Right kidney (tissue), 1 donor: ENCODE results near the gene HEXIM2.
A peak's percentile ranks its signal among the peaks of the same experiment; 100 is the strongest.

Experiments used
- DNase-seq: peaks from one replicate; pipeline ENCODE4 v3.0.0-alpha.2; 2016

HEXIM2 gene

DNA sequence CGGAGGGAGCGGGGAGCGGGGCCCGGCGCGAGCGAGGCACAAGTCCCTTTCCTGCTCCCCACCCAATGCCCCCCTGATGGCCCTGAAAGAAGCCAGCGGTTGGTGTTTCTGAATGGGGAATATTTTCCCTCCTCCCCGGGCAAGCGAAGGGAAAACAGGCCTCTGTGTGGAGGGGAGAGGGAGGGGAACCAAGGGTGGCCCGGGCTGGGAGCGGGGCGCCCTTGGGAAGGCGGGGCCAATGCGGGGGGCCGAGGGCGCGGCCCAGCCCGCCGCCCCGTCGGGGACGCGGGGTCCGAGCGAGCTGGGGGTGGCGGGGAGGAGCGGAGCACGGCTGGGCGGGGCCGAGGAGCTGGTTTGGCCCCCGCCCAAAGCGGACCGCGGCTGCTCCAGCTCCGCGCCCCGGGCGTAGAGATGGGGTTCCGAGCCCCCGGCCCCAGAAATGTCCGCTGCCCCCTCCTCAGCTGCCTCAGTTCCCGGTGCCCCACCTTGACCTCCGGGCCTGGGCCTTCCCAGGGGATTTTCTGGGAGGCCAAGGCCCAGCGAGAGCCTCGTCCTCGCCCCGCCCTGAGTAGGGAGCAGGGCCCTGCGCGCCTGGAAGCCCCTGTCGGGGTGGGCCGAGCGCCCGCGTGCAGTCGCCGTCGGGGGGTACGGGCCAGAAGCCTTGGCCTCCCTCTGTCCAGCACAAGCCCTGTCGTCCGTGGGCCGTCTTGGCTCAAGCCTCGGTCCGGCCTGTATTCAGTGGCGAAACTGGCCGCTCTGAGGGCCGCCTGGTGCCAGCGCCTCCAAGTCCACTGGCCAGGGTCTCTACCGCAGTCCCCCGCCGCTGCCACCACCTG is 17.3 kb upstream of the HEXIM2 start:
- peak; percentile 67 for DNase-seq

- no peak for DNase-seq
Observed at GRCh38 chr17:45145035-45145389, 16.7 kb upstream of the HEXIM2 start.

GRCh38 chr17:45146166-45146565 is 15.5 kb upstream of the HEXIM2 start:
- DNase-seq, result no peak

- DNase-seq, result no peak
Observed at GRCh38 chr17:45146592-45146889, 15.1 kb upstream of the HEXIM2 start.

- DNase-seq, result peak; percentile 91
Observed at GRCh38 chr17:45146890-45147580, 14.6 kb upstream of the HEXIM2 start.

- peak; percentile 91 for DNase-seq
Observed at GRCh38 chr17:45147581-45148182, 14.0 kb upstream of the HEXIM2 start.

GRCh38 chr17:45148183-45149036 is 13.3 kb upstream of the HEXIM2 start, which contains the start of gene HEXIM1:
TSS of gene HEXIM1 (plus strand) at chr17:45148475. CDS start at chr17:45149191, 716 bp downstream.
- DNase-seq, result peak; percentile 98

GRCh38 chr17:45149037-45149668 is 12.5 kb upstream of the HEXIM2 start:
- peak; percentile 94 for DNase-seq

DNA sequence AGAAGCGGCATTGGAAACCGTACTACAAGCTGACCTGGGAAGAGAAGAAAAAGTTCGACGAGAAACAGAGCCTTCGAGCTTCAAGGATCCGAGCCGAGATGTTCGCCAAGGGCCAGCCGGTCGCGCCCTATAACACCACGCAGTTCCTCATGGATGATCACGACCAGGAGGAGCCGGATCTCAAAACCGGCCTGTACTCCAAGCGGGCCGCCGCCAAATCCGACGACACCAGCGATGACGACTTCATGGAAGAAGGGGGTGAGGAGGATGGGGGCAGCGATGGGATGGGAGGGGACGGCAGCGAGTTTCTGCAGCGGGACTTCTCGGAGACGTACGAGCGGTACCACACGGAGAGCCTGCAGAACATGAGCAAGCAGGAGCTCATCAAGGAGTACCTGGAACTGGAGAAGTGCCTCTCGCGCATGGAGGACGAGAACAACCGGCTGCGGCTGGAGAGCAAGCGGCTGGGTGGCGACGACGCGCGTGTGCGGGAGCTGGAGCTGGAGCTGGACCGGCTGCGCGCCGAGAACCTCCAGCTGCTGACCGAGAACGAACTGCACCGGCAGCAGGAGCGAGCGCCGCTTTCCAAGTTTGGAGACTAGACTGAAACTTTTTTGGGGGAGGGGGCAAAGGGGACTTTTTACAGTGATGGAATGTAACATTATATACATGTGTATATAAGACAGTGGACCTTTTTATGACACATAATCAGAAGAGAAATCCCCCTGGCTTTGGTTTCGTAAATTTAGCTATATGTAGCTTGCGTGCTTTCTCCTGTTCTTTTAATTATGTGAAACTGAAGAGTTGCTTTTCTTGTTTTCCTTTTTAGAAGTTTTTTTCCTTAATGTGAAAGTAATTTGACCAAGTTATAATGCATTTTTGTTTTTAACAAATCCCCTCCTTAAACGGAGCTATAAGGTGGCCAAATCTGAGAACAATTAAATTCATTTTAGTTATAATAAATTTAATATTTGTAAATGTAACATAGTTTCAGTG is 11.7 kb upstream of the HEXIM2 start:
- DNase-seq, result peak; percentile 84

GRCh38 chr17:45150911-45151809 is 10.5 kb upstream of the HEXIM2 start:
- DNase-seq, result no peak

- no peak for DNase-seq
Observed at GRCh38 chr17:45155029-45155428, 6.6 kb upstream of the HEXIM2 start.

DNA sequence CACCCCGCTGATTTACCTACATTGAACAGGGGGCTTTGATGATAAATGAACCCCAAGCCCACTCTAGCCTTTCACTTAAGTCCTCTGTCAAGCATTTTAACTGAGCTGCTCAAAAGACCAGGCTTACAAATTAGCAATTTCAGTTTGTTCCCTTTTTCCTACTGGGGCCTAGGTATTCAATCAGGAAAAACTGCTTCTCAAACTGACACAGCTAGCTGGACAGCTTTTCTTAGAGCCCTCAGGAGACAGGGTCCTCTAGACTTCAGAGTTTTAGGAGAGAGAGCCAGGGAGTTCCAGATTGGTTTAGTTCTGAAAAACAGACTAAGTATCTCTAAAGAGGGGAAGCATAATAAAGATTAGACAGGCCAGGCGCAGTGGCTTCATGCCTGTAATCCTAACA is 6.2 kb upstream of the HEXIM2 start:
- DNase-seq, result no peak

GRCh38 chr17:45156242-45156641 is 5.4 kb upstream of the HEXIM2 start:
- no peak for DNase-seq

DNA sequence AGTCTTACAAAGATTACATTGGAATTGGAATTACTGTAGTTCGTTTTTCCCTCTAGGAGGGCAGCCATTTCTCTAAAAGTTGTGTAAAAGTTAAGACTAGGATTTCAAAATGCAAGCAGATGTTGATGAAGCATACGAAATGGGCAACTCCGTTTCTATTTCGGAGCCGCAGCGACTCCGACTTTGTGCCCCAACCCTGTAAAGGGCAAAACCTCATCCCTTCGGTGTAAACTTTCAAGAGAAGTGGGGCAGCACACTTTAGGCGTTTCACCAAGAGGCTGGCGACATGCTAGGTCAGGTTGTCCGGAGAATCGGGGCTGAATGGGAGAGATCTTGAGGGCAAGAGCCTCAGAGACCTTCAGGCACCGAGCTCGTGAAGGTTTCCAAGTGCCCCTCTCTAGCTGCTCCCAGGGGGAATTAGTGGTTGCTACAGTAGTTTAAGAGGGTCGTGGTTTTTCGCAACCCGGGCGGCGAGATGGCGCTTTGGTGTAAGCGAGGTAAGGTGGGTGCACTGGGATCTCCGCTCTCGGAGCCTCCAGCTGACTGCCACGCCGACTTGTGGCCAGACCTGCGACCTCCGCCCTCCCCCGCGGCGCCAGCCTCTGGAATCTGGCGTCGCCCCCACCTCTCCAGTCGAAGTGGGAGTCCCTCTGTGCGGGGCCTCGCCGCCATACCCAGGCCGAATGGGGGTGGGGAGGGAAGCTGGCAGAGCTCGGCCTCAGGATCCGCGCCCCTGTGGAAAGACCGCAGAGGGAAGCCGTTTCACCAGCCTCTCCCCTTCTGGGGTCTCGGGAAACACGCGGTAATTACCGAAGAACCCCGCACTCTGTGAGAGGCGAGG is 1.0 kb upstream of the HEXIM2 start:
- no peak for DNase-seq

DNA sequence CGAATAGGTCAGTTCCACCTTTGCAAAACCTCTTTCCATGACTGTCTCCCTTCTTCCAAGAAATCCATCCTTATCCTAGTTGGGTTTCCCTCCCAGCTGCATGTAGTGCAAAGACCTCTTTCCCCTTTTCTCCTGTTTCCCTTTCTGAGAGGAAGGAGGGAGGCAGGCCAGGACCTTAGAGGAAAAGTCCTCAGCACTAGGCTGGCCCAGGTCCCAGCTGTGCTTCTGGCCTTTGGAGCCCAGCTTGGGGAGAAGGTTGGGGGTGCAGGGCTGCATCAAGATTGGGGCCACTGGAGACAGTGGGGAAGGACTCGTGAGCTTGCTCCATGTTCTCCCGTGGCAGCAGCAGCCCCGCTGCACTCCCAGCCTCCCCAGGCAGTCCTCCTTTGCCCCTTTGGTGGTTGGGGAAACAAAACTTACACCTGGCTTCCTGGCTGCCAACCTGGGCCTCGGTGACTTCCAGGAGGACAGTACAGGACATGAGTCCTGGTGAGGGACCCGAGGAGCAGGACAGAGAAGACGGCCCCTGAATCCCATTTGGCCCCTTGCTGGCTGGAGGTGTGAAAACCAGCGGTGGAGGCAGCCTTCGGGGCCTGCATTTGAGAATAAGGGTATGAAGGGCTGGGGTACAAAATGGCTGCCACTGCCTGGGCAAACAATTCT is 481 bp downstream of the HEXIM2 start:
- no peak for DNase-seq

DNA sequence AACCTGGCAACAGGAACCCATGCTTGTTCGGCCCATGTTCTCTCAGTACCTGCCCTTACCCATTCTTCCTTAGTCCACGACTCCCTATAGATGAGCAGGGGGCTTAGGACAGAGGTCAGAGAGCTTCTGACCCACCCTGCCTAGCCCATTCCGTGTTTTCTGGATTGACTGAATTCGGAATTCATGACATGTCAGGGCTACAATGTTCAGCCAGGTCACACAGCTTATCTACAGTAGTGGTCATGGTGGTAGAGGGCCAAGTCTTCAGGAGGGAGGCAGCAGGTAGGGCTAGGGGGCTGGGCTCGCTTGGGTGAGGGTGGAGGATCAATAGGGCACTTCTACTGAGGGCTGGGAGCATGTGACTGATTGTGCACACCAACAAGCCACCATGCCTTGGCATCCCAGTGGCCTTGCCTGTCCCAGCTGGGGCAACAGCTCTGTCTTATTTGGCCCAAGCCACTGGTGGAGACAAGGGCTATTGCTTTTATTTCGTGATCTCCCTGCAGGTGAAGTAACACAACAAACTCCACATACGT is 3.1 kb downstream of the HEXIM2 start:
- DNase-seq, result no peak

DNA sequence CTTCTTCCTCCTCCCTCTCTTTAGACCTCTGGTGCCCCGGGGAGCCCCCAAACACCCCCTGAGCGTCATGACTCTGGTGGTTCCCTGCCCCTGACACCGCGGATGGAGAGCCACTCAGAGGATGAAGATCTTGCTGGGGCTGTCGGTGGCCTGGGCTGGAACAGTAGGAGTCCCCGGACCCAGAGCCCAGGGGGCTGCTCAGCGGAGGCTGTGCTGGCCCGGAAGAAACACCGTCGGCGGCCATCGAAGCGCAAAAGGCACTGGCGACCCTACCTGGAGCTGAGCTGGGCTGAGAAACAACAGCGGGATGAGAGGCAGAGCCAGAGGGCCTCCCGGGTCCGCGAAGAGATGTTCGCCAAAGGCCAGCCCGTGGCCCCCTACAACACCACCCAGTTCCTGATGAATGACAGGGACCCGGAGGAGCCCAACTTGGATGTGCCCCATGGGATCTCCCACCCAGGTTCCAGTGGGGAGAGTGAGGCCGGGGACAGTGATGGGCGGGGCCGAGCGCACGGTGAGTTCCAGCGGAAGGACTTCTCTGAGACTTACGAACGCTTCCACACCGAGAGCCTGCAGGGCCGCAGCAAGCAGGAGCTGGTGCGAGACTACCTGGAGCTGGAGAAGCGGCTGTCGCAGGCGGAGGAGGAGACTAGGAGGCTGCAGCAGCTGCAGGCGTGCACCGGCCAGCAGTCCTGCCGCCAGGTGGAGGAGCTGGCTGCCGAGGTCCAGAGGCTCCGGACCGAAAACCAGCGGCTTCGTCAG is 7.5 kb downstream of the HEXIM2 start:
- no peak for DNase-seq
